ENCODE measurements around the gene CRACDL. TPM values are rescaled to one million over a fixed set of nuclear protein-coding genes. Genes with fewer than 3 reads are reported as not detected.

The CRACDL gene
- total RNA-seq, 1 experiment from 2014 or later = not detected

GRCh38 chr2:98823196-98824170 is 112.5 kb downstream of the CRACDL start:
- CTCF ChIA-PET = no interaction called here
- no peaks in the 10 kb centered on the region for H3K27me3 ChIP-seq (ENCODE audit: low read length)
- intact Hi-C loops (cut with micrococcal nuclease) = no loop called here
- H2AFZ ChIP-seq (ENCODE audit: low read length) = no peak overlapping the region
- H3K4me1 ChIP-seq (ENCODE audit: insufficient read depth, low read length) = peaks cover 6% of the 10 kb centered on the region
- POLR2A ChIA-PET (ENCODE audit: unreplicated experiment) = no interaction called here
- H3K79me2 ChIP-seq (ENCODE audit: low read length) = no peaks in the 10 kb centered on the region
- no peak overlapping the region for H3K27ac ChIP-seq (ENCODE audit: low read length)
- no peak for ATAC-seq
- H3K9ac ChIP-seq (ENCODE audit: low read length) = no peak overlapping the region
- no peak for DNase-seq
- TF ChIP-seq CTCF (conservative IDR thresholded peaks at IDR 0.05; ENCODE audit: low read depth, low read length) = no peak
- no peak for TF ChIP-seq EZH2phosphoT487 (IDR thresholded peaks at IDR 0.05; ENCODE audit: borderline replicate concordance, low read length)
- TF ChIP-seq EZH2 (IDR thresholded peaks at IDR 0.05; ENCODE audit: low read length, unreplicated experiment) = no peak
- H3K4me3 ChIP-seq (ENCODE audit: low read length) = no peak overlapping the region
- BruUV-seq (replicated peaks) = no TSS peak
- H3K36me3 ChIP-seq (ENCODE audit: low read depth, low read length) = no peaks in the 10 kb centered on the region
- no peak overlapping the region for H3K4me2 ChIP-seq (ENCODE audit: low read length)
- H3K9me2 ChIP-seq (replicated peaks; ENCODE audit: low read length) = no peaks in the 10 kb centered on the region
- no peaks in the 10 kb centered on the region for H3F3A ChIP-seq (ENCODE audit: low read length, unreplicated experiment)
- H4K20me1 ChIP-seq (ENCODE audit: low read length) = no peaks in the 10 kb centered on the region
- no peaks in the 10 kb centered on the region for H3K9me3 ChIP-seq (ENCODE audit: low read length)

GRCh38 chr2:98822301-98823164 is 113.5 kb downstream of the CRACDL start:
- POLR2A ChIA-PET (ENCODE audit: unreplicated experiment) = no interaction called here
- H3K27me3 ChIP-seq (ENCODE audit: low read length) = no peaks in the 10 kb centered on the region
- no peak overlapping the region for H3K27ac ChIP-seq (ENCODE audit: low read length)
- no peaks in the 10 kb centered on the region for H3K9me2 ChIP-seq (replicated peaks; ENCODE audit: low read length)
- H3K36me3 ChIP-seq (ENCODE audit: low read depth, low read length) = no peaks in the 10 kb centered on the region
- BruUV-seq (replicated peaks) = no TSS peak
- ATAC-seq = no peak
- no peaks in the 10 kb centered on the region for H3K9me3 ChIP-seq (ENCODE audit: low read length)
- no peaks in the 10 kb centered on the region for H4K20me1 ChIP-seq (ENCODE audit: low read length)
- DNase-seq = no peak
- H3K4me2 ChIP-seq (ENCODE audit: low read length) = no peak overlapping the region
- H2AFZ ChIP-seq (ENCODE audit: low read length) = no peak overlapping the region
- CTCF ChIA-PET = no interaction called here
- H3F3A ChIP-seq (ENCODE audit: low read length, unreplicated experiment) = no peaks in the 10 kb centered on the region
- no peak overlapping the region for H3K9ac ChIP-seq (ENCODE audit: low read length)
- H3K79me2 ChIP-seq (ENCODE audit: low read length) = no peaks in the 10 kb centered on the region
- H3K4me1 ChIP-seq (ENCODE audit: insufficient read depth, low read length) = peaks cover 7% of the 10 kb centered on the region; the same call in 1 of the 2 replicates
- intact Hi-C loops (cut with micrococcal nuclease) = no loop called here
- no peak for TF ChIP-seq EZH2phosphoT487 (IDR thresholded peaks at IDR 0.05; ENCODE audit: borderline replicate concordance, low read length)
- TF ChIP-seq EZH2 (IDR thresholded peaks at IDR 0.05; ENCODE audit: low read length, unreplicated experiment) = no peak
- H3K4me3 ChIP-seq (ENCODE audit: low read length) = no peak overlapping the region

GRCh38 chr2:98821629-98822135 is 114.3 kb downstream of the CRACDL start:
- ChIA-PET CTCF (no interaction called here), POLR2A (ENCODE audit: unreplicated experiment) (no interaction called here)
- Histone ChIP-seq H4K20me1 (ENCODE audit: low read length) (no peaks in the 10 kb centered on the region), H3K36me3 (ENCODE audit: low read depth, low read length) (no peaks in the 10 kb centered on the region), H3K9me3 (ENCODE audit: low read length) (no peaks in the 10 kb centered on the region), H2AFZ (ENCODE audit: low read length) (no peak overlapping the region), H3K79me2 (ENCODE audit: low read length) (no peaks in the 10 kb centered on the region), H3K4me3 (ENCODE audit: low read length) (no peak overlapping the region), H3K4me1 (ENCODE audit: insufficient read depth, low read length) (peaks cover 7% of the 10 kb centered on the region; the same call in 1 of the 2 replicates), H3F3A (ENCODE audit: low read length, unreplicated experiment) (no peaks in the 10 kb centered on the region), H3K4me2 (ENCODE audit: low read length) (no peak overlapping the region), H3K27ac (ENCODE audit: low read length) (no peak overlapping the region), H3K27me3 (ENCODE audit: low read length) (no peaks in the 10 kb centered on the region), H3K9ac (ENCODE audit: low read length) (no peak overlapping the region), H3K9me2 (replicated peaks; ENCODE audit: low read length) (no peaks in the 10 kb centered on the region)
- intact Hi-C loops (cut with micrococcal nuclease) = no loop called here
- no peak for TF ChIP-seq EZH2phosphoT487 (IDR thresholded peaks at IDR 0.05; ENCODE audit: borderline replicate concordance, low read length)
- TF ChIP-seq EZH2 (IDR thresholded peaks at IDR 0.05; ENCODE audit: low read length, unreplicated experiment) = no peak
- no peak for TF ChIP-seq CTCF (conservative IDR thresholded peaks at IDR 0.05; ENCODE audit: low read depth, low read length)
- no peak for DNase-seq
- no TSS peak for BruUV-seq (replicated peaks)
- no peak for ATAC-seq

All from PC-3 (cell line).